HAP-1 (cell line): ENCODE data around the gene ZBTB11.
"Not testable (repeated sequence)": the region's sequence is repeated elsewhere in the genome, so short reads cannot be mapped to it uniquely, and the experiment has no call there.

Experiments
- DNase-seq, 2 experiments: peaks; one replicate each; pipeline ENCODE4 v3.0.0-alpha.2; 2016 to 2020; ENCODE audit warnings: low spot score in 2 of 2
- H3K27me3 ChIP-seq: fragments of 250-450 bp; sonication (Bioruptor Pico); 2 replicates; pipeline ENCODE4 v1.5.1; 2020; ENCODE audit warnings: low read depth, mild to moderate bottlenecking, moderate library complexity
- H3K36me3 ChIP-seq: fragments of 250-450 bp; sonication (Bioruptor Pico); replicated peaks from 2 replicates; pipeline ENCODE4 v1.5.1; 2020; ENCODE audit warnings: mild to moderate bottlenecking
- H3K4me1 ChIP-seq: fragments of 250-450 bp; sonication (Bioruptor Pico); 2 replicates; pipeline ENCODE4 v1.5.1; 2020; ENCODE audit warnings: mild to moderate bottlenecking
- H3K4me3 ChIP-seq: fragments of 250-450 bp; sonication (Bioruptor Pico); 2 replicates; pipeline ENCODE4 v1.5.1; 2020; ENCODE audit warnings: mild to moderate bottlenecking, moderate library complexity
- H3K9me3 ChIP-seq: fragments of 250-450 bp; sonication (Bioruptor Pico); 2 replicates; pipeline ENCODE4 v1.5.1; 2020; ENCODE audit warnings: mild to moderate bottlenecking, moderate library complexity
- in situ Hi-C: fragments of 300-500 bp; cut with MboI; formaldehyde crosslinking; loops from 3 replicates; pipeline ENCODE4 v1.14.3; 2020; ENCODE audit warnings: low sequenced_read_pairs, inconsistent platforms, mixed read lengths

The ZBTB11 gene

DNA sequence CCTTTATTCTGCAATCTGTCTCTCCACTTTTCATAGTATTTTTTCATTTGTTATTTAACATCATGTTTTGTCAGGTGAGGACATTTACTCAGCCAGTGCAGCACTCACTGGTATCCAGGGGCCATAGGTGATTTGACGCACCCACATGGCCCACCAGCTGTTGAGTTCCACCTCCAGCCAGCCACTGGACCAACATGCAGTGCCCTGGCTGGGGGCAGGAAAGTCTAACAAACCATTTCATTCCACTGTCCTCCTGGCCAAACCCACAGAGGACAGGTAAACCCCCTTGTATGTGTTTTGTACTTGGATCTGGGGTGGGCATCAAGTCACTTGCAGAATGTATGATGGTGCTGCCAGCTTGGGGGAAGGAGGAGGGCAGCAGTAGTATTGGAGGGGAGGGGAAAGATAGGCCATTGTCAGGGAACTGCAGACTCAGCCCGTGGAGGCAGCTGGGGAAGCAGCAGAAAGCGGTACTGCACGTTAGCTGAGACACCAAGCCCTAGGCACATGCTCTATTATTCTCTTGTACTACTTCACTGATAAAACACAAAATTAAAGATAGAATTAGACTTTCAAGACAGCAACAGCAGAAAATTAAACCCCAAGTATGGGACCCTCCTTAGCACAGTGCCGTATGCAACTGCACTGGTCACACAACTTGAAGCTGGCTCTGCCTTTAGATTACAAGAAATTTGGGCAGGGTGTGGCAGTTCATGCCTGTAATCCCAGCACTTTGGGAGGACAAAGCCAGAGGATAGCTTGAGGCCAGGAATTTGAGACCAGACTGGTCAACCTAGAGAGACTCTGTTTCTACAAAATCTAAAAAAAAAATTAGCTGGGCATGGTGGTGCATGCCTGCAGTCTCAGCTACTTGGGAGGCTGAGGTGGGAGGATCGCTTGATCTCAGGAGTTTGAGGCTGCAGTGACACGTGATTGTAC is 25.0 kb upstream of the ZBTB11 start:
- Histone ChIP-seq H3K9me3 (no peaks in the 10 kb centered on the region), H3K27me3 (no peaks in the 10 kb centered on the region), H3K4me1 (peaks cover 39% of the 10 kb centered on the region), H3K4me3 (no peak overlapping the region), H3K36me3 (no peaks in the 10 kb centered on the region; the same call in 1 of the 2 replicates)
- DNase-seq = no peak
- in situ Hi-C loops = no loop called here

DNA sequence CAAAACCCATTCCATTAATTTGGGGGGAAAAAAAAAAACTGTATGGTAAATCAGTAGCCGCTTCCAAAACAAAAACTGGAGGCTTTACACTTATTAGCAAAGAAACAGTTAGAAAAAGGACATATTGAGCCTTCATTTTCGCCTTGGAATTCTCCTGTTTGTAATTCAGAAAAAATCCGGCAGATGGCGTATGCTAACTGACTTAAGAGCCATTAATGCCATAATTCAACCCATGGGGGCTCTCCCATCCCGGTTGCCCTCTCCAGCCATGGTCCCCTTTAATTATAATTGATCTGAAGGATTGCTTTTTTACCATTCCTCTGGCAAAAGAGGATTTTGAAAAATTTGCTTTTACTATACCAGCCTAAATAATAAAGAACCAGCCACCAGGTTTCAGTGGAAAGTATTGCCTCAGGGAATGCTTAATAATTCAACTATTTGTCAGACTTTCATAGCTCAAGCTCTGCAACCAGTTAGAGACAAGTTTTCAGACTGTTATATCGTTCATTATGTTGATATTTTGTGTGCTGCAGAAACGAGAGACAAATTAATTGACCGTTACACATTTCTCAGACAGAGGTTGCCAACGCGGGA is 18.9 kb upstream of the ZBTB11 start:
- in situ Hi-C loops = no loop called here
- H3K4me3 ChIP-seq = no peak overlapping the region
- no peaks in the 10 kb centered on the region for H3K27me3 ChIP-seq
- DNase-seq = peak; percentile 66 to 70
- no peaks in the 10 kb centered on the region; the same call in 1 of the 2 replicates for H3K36me3 ChIP-seq
- peaks cover 35% of the 10 kb centered on the region for H3K4me1 ChIP-seq
- no peaks in the 10 kb centered on the region for H3K9me3 ChIP-seq

DNA sequence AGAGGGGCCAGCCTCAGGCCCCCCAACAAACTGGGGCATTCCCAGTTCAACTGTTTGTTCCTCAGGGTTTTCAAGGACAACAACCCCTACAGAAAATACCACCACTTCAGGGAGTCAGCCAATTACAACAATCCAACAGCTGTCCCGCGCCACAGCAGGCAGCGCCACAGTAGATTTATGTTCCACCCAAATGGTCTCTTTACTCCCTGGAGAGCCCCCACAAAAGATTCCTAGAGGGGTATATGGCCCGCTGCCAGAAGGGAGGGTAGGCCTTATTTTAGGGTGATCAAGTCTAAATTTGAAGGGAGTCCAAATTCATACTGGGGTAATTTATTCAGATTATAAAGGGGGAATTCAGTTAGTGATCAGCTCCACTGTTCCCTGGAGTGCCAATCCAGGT is 17.9 kb upstream of the ZBTB11 start:
- H3K4me3 ChIP-seq, H3K27me3 ChIP-seq, H3K36me3 ChIP-seq, DNase-seq, H3K9me3 ChIP-seq, in situ Hi-C loops: not testable (repeated sequence)
- peaks cover 35% of the 10 kb centered on the region for H3K4me1 ChIP-seq

GRCh38 chr3:101693540-101693939 is 16.6 kb upstream of the ZBTB11 start:
- H3K9me3 ChIP-seq, H3K27me3 ChIP-seq, H3K36me3 ChIP-seq, in situ Hi-C loops: not testable (repeated sequence)
- Histone ChIP-seq H3K4me3 (peak overlapping the region; percentile 28), H3K4me1 (peaks cover 35% of the 10 kb centered on the region)
- DNase-seq = peak; percentile 74 to 83

GRCh38 chr3:101691685-101692671 is 15.0 kb upstream of the ZBTB11 start:
- in situ Hi-C loops, H3K36me3 ChIP-seq, H3K9me3 ChIP-seq, H3K27me3 ChIP-seq: not testable (repeated sequence)
- peak; percentile 62 for DNase-seq
- H3K4me1 ChIP-seq = peaks cover 39% of the 10 kb centered on the region
- H3K4me3 ChIP-seq = peak overlapping the region; percentile 28

- Histone ChIP-seq H3K4me3 (no peak overlapping the region), H3K9me3 (no peaks in the 10 kb centered on the region), H3K36me3 (peaks cover 4% of the 10 kb centered on the region), H3K27me3 (no peaks in the 10 kb centered on the region), H3K4me1 (peaks cover 35% of the 10 kb centered on the region)
- no peak for DNase-seq
- in situ Hi-C loops = no loop called here
These were observed 14.0 kb upstream of the ZBTB11 start for GRCh38 chr3:101690972-101691371.

GRCh38 chr3:101689286-101689685 is 12.4 kb upstream of the ZBTB11 start:
- no peak for DNase-seq
- H3K4me1 ChIP-seq = peaks cover 30% of the 10 kb centered on the region
- H3K9me3 ChIP-seq = no peaks in the 10 kb centered on the region
- no peaks in the 10 kb centered on the region for H3K27me3 ChIP-seq
- peaks cover 20% of the 10 kb centered on the region for H3K36me3 ChIP-seq
- in situ Hi-C loops = no loop called here
- H3K4me3 ChIP-seq = no peak overlapping the region

GRCh38 chr3:101687142-101687931 is 10.4 kb upstream of the ZBTB11 start:
- in situ Hi-C loops = no loop called here
- Histone ChIP-seq H3K27me3 (no peaks in the 10 kb centered on the region), H3K36me3 (peaks cover 40% of the 10 kb centered on the region), H3K4me1 (peaks cover 17% of the 10 kb centered on the region), H3K9me3 (no peaks in the 10 kb centered on the region), H3K4me3 (peak overlapping the region; percentile 89)
- DNase-seq = peak in 1 of 2 experiments; percentile 37

DNA sequence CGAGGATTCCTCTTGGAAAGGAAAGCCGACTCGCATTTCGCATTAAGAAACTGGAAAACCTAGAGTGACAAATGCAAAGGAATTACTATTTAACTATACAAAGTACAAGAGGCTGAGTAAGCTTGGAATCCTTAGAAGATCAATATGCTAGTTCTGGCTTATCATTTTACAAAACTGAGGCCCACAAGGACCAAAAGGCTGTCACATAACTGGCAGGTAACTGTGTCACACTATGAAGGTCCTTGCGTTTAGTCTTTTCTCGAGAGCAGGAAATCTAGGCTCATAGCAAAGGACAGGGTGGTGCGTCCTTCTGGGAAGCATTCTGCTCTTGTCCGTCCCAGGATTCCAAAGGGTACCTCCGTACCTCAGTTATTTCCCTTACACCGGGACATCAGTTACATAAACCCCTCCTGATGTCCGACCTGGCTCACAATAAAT is 9.0 kb upstream of the ZBTB11 start:
- H3K9me3 ChIP-seq = no peaks in the 10 kb centered on the region
- peaks cover 54% of the 10 kb centered on the region for H3K36me3 ChIP-seq
- H3K27me3 ChIP-seq = no peaks in the 10 kb centered on the region
- H3K4me3 ChIP-seq = peak overlapping the region; percentile 89
- no peak for DNase-seq
- H3K4me1 ChIP-seq = peaks cover 6% of the 10 kb centered on the region
- in situ Hi-C loops = no loop called here

DNA sequence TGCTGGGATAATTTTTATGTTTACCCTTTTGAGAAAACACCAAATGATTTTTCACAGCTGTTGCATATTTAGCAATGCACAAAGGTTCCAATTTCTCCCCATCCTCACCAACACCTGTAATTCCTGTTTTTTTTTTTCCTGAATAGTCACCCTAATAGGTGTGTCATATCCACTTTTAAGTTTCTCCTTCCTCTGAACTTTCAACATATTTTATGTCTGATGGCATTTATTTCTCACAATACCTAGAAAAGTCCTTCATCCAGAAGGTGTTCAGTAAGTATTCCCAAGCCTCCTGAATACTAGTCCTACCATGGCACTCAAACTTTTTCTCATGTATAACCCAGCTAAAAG is 8.1 kb upstream of the ZBTB11 start:
- Histone ChIP-seq H3K9me3 (no peaks in the 10 kb centered on the region), H3K4me3 (peak overlapping the region; percentile 89), H3K36me3 (peaks cover 63% of the 10 kb centered on the region), H3K4me1 (peaks cover 4% of the 10 kb centered on the region), H3K27me3 (no peaks in the 10 kb centered on the region)
- DNase-seq = no peak
- in situ Hi-C loops = no loop called here

DNA sequence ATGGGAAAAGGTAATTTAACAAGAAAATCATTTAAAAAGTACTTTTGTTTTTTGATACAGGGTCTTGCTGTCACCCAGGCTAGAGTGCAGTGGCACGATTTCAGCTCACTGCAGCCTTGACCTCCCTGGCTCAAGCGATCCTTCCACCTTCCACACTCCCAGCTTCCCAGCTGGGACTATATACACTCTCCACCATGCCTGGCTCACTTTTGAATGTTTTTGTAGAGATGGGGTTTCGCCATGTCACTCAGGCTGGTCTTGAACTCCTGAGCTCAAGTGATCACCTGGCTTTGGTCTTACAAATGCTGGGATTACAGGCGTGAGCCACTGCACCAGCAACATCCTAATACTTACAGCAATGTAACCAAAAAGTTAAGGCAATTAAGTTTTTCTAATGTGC is 3.5 kb upstream of the ZBTB11 start:
- DNase-seq = no peak
- peaks cover 59% of the 10 kb centered on the region for H3K36me3 ChIP-seq
- H3K9me3 ChIP-seq = no peaks in the 10 kb centered on the region
- H3K4me3 ChIP-seq = no peak overlapping the region
- H3K27me3 ChIP-seq = no peaks in the 10 kb centered on the region
- H3K4me1 ChIP-seq = peaks cover 10% of the 10 kb centered on the region
- in situ Hi-C loops = no loop called here

- H3K9me3 ChIP-seq, H3K4me3 ChIP-seq, DNase-seq, in situ Hi-C loops, H3K27me3 ChIP-seq: not testable (repeated sequence)
- Histone ChIP-seq H3K4me1 (peaks cover 18% of the 10 kb centered on the region), H3K36me3 (peaks cover 43% of the 10 kb centered on the region)
These were observed 1.9 kb upstream of the ZBTB11 start for GRCh38 chr3:101678837-101679236.
